ENCODE data around the gene MESP2. TPM values are rescaled to one million over a fixed set of nuclear protein-coding genes. Genes with fewer than 3 reads are reported as not detected.
A peak's percentile ranks its signal among the peaks of the same experiment; 100 is the strongest.

MESP2 gene
- total RNA-seq, 2 experiments from 2014 or later: not detected

DNA sequence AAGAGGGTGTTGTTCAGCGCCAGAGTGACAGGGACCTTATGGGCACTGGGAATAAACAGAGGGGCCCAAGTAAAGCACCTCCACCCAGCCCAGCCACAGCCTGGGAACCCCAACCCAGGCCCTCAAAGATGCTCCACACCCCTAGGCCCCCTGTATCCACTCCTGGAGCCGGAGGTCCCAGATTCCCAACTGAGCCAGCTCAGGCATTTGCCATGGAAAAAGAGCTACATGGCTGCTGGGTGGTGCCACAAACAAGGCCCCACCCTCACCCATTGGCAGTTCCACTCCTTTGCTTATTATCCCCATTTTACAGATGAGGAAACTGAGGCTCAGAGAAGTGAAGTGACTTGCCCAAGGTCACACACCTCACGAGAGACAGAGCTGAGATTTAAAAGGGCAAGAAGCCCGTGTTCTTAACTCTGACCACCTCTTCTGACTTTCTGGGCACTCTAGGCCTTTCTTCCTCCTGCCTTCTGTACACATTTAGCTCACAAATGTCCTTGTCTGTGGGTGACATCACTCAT is 21.6 kb downstream of the MESP2 start:
- Mint-ChIP-seq H3K27me3 (ENCODE audit: low read depth) (peaks cover 3% of the 10 kb centered on the region), H3K27ac (no peak overlapping the region), H3K36me3 (ENCODE audit: low read depth) (no peaks in the 10 kb centered on the region), H3K4me3 (no peak overlapping the region), H3K4me1 (ENCODE audit: low read depth) (no peaks in the 10 kb centered on the region), H3K9me3 (peaks cover 10% of the 10 kb centered on the region)
- CTCF ChIA-PET: interaction anchor here (1.1 kb wide), 1 partner anchor 37 kb away, joined by 4 read pairs; no protein-coding TSS in a partner anchor
- DNase-seq: no peak
- intact Hi-C loops (cut with micrococcal nuclease): no loop called here

DNA sequence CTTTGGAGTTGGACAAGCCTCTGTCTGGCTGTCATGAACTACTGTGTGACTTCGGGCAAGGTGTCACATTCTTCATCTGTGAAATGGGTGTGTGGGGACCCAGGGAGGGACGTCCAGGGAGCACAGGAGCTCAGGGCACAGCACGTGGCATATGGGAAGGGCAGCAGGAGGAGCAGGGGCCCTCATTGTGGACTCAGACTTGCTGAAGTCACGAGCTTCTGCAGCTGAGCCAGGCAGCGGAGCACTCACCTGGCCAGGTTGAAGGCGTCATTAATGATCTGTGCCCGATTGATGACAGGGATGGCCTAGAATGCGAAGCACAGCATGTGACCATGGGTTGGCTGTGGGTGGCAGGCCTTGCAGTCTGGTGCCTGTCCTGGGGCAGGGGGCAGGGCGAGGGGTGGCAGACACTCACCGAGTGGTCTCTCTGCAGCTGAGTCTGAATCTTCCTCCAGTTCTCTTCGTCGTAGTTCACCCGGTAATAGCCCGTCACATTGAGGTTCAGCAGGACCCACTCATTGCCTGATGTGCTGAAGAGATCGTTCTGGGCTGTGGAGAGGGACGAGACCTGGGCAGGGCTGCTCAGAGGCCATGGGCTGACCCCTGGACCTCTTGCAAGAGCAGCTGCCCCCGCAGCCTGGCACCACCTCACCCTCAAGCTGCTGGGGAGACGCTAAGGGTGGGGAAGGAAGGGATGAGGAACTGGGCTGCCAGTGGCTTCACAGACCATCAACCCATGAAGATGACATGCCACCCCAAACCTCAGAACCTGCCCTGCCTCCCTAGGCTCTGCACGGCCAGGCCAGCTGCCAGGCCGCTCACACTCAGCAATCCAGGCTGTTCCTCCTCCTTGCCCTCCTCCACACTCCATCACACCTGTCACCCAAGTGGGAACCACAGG is 23.1 kb downstream of the MESP2 start:
- Mint-ChIP-seq H3K27me3 (ENCODE audit: low read depth) (peaks cover 3% of the 10 kb centered on the region), H3K9me3 (peaks cover 10% of the 10 kb centered on the region), H3K4me3 (no peak overlapping the region), H3K36me3 (ENCODE audit: low read depth) (no peaks in the 10 kb centered on the region), H3K27ac (no peak overlapping the region), H3K4me1 (ENCODE audit: low read depth) (no peaks in the 10 kb centered on the region)
- CTCF ChIA-PET: no interaction called here
- DNase-seq: no peak
- intact Hi-C loops (cut with micrococcal nuclease): no loop called here

DNA sequence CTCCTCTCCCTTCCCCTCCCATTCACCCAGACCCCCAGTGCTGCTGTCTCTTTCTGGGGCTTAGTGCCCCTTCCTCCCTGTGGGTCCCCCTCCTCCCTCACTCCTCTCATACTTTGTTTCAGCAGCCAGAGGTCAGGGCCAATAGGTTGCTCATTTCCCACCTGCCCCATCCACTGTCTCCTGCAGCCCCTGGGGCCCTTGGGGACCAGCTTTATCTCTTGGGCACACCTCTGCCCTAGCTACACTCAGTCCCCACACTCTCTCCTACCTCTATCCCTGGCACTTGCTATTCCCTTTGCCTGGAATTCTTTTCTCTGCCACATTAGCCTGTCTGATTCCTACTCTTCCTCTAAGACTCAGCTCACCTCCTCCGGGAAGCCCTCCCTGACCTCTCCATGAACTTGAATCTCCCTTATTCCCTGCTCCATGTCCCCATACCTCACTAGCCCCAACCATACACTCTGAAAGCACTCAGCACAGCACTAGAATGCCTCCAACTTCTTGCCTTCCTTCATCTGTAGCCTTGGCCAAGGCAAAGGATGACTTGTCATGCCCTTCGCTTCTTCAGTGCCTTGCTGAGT is 23.9 kb downstream of the MESP2 start:
- no peaks in the 10 kb centered on the region for H3K4me1 Mint-ChIP-seq (ENCODE audit: low read depth)
- no peak overlapping the region for H3K4me3 Mint-ChIP-seq
- H3K9me3 Mint-ChIP-seq: peaks cover 10% of the 10 kb centered on the region
- peaks cover 3% of the 10 kb centered on the region for H3K27me3 Mint-ChIP-seq (ENCODE audit: low read depth)
- CTCF ChIA-PET: no interaction called here
- no peak for DNase-seq
- H3K27ac Mint-ChIP-seq: no peak overlapping the region
- H3K36me3 Mint-ChIP-seq (ENCODE audit: low read depth): no peaks in the 10 kb centered on the region
- intact Hi-C loops (cut with micrococcal nuclease): no loop called here

DNA sequence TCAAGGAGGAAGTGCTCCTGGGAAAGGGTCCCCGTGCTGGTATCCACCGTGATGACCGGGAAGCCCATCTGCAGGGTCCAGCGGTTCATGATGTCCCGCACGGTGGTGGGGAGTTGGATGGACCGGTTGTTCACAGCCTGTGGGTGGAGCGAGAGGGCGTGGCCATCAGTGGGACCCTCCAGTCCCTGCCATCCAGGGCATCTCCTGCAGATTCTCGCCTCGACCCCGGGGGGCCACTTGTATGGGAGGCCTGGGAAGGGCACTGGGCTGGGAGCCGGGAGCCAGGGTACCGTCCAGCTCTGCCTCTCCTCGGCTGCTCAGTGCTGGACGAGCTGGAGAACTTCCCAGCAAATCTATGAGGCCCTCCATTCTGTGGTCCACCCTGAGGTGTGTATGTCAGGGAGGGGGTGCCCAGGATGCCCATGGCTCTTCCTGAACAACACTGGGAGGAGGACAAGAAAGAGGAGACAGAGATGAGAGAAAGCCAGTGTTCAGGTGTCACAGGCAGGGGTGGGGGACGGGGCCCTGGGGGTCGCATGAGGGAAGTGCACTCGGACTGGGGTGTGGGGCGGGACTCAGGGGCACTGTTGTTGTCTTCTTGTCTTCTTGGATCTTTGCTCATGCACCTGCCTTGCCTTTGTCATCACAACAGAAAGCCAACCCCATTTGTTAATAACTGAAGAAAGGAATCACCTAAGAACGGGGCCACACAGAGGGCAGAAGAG is 25.5 kb downstream of the MESP2 start:
- intact Hi-C loops (cut with micrococcal nuclease): no loop called here
- H3K4me1 Mint-ChIP-seq (ENCODE audit: low read depth): no peaks in the 10 kb centered on the region
- H3K27me3 Mint-ChIP-seq (ENCODE audit: low read depth): peaks cover 3% of the 10 kb centered on the region
- CTCF ChIA-PET: no interaction called here
- peaks cover 2% of the 10 kb centered on the region for H3K9me3 Mint-ChIP-seq
- DNase-seq: no peak
- H3K36me3 Mint-ChIP-seq (ENCODE audit: low read depth): no peaks in the 10 kb centered on the region
- no peak overlapping the region for H3K4me3 Mint-ChIP-seq
- no peak overlapping the region for H3K27ac Mint-ChIP-seq

DNA sequence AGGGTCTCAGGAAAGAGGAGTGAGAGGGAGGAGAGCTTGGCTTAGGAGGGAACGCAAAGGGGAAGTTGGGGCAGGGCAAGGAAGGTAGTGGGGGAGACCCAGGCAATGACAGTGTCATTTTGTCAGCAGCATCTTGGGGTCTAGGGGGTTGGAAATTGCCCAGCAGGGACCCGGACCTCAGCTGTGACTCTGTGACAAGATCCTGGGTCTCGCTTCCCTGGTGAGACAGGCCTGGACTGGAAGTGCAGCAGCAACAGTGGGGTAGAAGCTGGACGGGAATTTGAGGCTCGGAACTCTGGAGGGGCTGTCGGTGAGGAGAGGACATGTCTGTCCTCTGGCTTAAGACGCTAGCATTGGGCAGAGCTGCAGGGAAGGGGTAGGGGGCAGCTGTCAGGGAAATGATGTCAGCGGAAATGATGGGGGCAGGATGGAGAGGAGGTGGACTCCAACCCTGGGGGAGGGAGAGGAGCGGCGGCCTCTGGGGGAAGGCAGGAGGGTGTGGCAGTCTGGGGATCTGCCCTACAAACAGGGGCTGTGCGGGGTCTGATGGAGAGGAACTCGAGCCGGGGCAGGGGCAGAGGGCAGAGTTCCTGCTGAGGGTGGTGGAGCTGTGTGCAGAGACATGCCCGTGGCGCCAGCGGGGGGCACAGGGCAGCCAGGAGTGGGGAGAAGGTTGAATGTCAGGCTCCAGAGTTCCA is 26.2 kb downstream of the MESP2 start:
- no peak for DNase-seq
- no peaks in the 10 kb centered on the region for H3K4me1 Mint-ChIP-seq (ENCODE audit: low read depth)
- H3K36me3 Mint-ChIP-seq (ENCODE audit: low read depth): no peaks in the 10 kb centered on the region
- CTCF ChIA-PET: interaction anchor here (1.2 kb wide), 1 partner anchor 73 kb away, joined by 4 read pairs; no protein-coding TSS in a partner anchor
- H3K4me3 Mint-ChIP-seq: no peak overlapping the region
- peaks cover 3% of the 10 kb centered on the region for H3K27me3 Mint-ChIP-seq (ENCODE audit: low read depth)
- intact Hi-C loops (cut with micrococcal nuclease): no loop called here
- no peak overlapping the region for H3K27ac Mint-ChIP-seq
- H3K9me3 Mint-ChIP-seq: no peaks in the 10 kb centered on the region

DNA sequence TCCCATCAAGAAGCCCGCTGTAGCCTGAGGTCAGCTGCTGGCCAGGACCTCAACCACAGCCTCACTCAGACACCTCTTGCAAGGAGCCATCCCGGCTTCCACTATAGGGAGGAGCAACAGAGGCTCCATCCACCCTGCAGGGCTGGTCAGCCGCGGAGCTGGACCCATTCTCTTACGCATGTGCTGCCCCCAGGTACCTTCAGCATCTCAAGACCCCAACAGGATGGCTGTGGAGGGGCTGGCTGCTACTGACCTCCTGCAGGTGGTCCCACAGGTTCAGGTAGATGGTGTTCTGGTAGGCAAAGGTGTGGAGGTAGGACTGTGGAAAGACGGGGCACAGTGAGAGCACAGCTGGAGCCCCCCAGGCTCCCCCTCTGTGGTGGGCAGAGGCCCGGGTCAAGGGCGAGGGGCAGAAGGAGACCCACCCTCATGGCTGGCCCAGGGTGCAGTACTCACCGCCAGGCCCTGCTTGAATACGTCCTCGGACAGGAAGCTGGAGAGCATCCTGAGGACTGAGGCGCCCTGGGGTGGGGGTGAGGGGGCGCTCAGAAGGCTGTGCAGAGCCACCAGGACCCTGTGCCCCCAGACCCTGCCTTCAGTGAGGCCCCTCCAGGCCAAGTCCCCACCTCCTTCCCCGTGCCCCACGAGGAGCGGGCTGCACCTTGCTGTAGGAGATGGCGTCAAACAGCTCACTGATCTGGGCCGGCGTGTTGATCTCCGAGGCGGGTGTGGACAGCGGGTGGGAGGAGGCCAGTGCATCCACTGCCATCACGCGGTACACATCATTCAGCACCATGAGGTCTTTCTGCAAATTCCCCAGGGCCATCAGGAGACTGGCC is 27.1 kb downstream of the MESP2 start:
- no peak for DNase-seq
- peaks cover 3% of the 10 kb centered on the region for H3K27me3 Mint-ChIP-seq (ENCODE audit: low read depth)
- CTCF ChIA-PET: interaction anchor here (1.2 kb wide), 1 partner anchor 72 kb away, joined by 4 read pairs; no protein-coding TSS in a partner anchor
- no peaks in the 10 kb centered on the region for H3K9me3 Mint-ChIP-seq
- H3K36me3 Mint-ChIP-seq (ENCODE audit: low read depth): no peaks in the 10 kb centered on the region
- no peaks in the 10 kb centered on the region for H3K4me1 Mint-ChIP-seq (ENCODE audit: low read depth)
- H3K4me3 Mint-ChIP-seq: no peak overlapping the region
- no peak overlapping the region for H3K27ac Mint-ChIP-seq
- intact Hi-C loops (cut with micrococcal nuclease): no loop called here

DNA sequence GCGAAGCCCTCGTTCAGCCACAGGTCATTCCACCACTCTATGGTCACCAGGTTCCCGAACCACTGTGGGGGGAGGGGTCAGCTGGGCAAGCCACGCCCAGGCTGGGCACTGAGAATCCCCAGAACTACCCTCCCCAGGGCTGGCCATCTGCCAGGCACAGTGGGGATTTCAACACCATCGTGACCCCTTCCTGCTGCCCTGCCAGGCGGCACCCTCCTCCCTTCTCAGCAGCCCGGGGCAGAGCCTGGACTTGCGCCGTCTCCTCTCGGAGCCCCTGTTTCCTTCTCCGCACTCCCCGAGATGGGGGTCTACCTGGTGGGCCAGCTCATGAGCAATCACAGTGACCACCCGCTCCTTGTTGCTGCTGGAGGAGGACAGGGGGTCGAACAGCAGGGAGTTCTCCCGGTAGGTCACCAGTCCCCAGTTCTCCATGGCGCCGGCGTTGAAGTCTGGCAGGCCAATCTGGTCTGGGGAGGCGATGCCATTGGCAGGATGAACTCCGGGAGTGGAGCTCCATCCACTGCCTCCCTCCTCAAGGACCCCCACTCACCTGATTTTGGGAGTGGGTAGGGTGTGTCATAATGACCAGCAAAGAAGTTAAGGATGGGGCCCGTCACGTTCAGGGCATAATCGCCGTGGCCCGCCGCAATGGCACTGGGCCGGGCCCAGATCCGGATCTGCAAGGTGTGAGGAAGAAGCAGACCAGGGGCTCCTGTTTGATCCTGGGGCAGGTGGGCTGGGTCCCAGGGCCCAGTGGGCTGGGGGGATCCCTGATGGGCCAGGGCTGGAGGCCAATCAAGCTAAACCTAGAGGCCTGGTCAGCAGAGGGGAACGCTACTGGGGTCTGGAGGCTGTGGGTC is 28.0 kb downstream of the MESP2 start:
- Mint-ChIP-seq H3K9me3 (no peaks in the 10 kb centered on the region), H3K4me1 (ENCODE audit: low read depth) (no peaks in the 10 kb centered on the region), H3K27ac (no peak overlapping the region)

DNA sequence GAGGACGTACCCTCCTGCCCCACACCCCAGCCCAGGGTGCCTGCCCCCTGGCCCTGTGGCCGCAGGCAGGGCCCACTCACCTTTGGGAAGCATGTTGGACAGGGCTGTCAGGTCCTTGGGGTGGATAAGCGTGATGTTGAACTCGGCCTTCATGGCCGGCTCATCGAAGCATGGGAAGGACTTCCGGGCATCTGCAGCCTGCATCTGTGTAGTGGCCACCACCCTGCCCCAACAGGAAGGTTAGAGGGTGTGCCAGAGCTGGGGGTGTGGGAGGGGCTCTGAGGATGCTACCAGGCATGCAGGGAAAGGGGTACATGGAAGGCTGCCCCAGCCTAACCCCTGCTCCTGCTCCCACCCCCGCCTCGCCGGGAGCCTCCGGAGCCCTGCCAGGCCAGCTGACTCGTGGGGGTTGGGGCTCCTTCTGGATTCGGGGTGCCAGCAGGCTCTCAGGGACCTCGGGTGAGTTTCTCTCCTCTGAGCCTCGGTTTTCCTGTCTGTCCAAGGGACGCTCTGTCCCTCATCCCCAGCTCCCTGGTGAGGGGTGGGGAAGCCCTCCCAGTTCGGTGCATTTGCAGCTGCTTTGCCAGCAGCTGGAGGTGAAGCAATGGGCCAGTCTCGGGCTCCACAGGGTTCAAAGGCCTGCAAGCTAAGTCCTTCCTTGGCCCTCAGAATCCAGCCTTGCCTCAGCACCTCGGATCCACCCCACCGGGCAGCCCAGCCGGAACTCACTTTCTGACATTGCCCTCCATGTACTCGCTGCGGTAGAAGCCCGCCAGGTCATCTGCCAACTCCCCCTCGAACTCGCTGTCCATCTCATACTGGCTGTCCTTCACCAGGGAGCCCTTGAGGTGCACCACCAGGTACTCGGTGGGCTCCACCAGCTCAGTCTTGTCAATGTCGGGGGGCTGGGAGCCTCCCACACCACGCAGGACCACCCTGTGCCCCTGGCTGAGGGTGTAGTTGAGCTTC is 29.4 kb downstream of the MESP2 start:
- peaks cover 3% of the 10 kb centered on the region for H3K27me3 Mint-ChIP-seq (ENCODE audit: low read depth)
- intact Hi-C loops (cut with micrococcal nuclease): no loop called here
- H3K36me3 Mint-ChIP-seq (ENCODE audit: low read depth): no peaks in the 10 kb centered on the region
- H3K4me1 Mint-ChIP-seq (ENCODE audit: low read depth): no peaks in the 10 kb centered on the region
- CTCF ChIA-PET: no interaction called here
- no peaks in the 10 kb centered on the region for H3K9me3 Mint-ChIP-seq
- DNase-seq: no peak
- peak overlapping the region; percentile 26 for H3K27ac Mint-ChIP-seq
- no peak overlapping the region for H3K4me3 Mint-ChIP-seq

More for the DNA sequence above, 28.0 kb downstream of the MESP2 start:
- DNase-seq: no peak
- Mint-ChIP-seq H3K4me3 (no peak overlapping the region), H3K27me3 (ENCODE audit: low read depth) (peaks cover 3% of the 10 kb centered on the region), H3K36me3 (ENCODE audit: low read depth) (no peaks in the 10 kb centered on the region)
- intact Hi-C loops (cut with micrococcal nuclease): no loop called here
- CTCF ChIA-PET: no interaction called here

DNA sequence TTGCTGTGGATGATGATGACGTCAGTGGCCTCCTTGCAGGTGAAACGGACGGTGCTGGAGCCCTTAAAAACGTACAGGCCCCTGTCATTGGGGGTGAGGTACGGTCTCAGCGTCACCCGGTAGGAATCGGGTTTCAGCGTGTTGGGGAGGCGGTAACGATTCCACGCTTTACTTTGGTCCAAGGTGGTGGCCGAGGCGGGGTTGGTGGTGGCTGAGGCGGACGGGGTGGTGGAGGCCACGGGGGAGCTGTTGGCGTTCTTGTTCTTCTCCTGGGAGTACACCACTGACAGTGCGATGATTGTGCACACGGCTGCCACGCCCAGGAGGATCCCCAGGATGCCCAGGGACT is 30.1 kb downstream of the MESP2 start:
- Mint-ChIP-seq H3K27ac (no peak overlapping the region), H3K27me3 (ENCODE audit: low read depth) (peaks cover 3% of the 10 kb centered on the region), H3K9me3 (no peaks in the 10 kb centered on the region), H3K36me3 (ENCODE audit: low read depth) (no peaks in the 10 kb centered on the region), H3K4me3 (no peak overlapping the region), H3K4me1 (ENCODE audit: low read depth) (no peaks in the 10 kb centered on the region)
- intact Hi-C loops (cut with micrococcal nuclease): no loop called here
- CTCF ChIA-PET: no interaction called here
- no peak for DNase-seq
